ENCODE measurements around the gene PROB1.

DNA sequence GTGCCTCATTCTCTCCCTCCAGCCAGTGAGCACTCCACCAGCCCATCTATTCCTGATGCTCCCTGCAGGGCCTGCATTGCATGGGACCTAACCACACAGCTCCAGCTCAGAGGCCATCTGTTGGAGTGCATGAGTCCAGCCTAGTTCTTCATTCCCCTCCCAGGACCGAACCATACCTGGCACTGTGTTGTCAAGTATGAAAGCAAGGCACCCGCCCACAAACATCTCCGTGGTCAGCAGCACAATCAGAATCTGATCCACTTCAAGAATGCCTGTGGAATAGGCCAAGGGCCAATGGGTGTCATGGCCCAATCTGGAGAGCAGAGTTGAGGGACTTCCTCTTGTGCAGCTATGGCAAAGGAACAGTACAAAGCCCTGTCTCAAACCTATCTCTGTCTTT is 17.7 kb downstream of the PROB1 start:
- no peak for TF ChIP-seq POLR2A (IDR thresholded peaks at IDR 0.05)
- TF ChIP-seq, protein P1, sequence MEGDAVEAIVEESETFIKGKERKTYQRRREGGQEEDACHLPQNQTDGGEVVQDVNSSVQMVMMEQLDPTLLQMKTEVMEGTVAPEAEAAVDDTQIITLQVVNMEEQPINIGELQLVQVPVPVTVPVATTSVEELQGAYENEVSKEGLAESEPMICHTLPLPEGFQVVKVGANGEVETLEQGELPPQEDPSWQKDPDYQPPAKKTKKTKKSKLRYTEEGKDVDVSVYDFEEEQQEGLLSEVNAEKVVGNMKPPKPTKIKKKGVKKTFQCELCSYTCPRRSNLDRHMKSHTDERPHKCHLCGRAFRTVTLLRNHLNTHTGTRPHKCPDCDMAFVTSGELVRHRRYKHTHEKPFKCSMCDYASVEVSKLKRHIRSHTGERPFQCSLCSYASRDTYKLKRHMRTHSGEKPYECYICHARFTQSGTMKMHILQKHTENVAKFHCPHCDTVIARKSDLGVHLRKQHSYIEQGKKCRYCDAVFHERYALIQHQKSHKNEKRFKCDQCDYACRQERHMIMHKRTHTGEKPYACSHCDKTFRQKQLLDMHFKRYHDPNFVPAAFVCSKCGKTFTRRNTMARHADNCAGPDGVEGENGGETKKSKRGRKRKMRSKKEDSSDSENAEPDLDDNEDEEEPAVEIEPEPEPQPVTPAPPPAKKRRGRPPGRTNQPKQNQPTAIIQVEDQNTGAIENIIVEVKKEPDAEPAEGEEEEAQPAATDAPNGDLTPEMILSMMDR (IDR thresholded peaks at IDR 0.05) = no peak
